ENCODE measurements around the gene DACT1. TPM values are rescaled to one million over a fixed set of nuclear protein-coding genes. Genes with fewer than 3 reads are reported as not detected.

The DACT1 gene
- total and polyA plus RNA-seq, 4 donors = 0.32 to 3.8 (median 1.6) TPM

GRCh38 chr14:58677001-58677400 lies 39.2 kb downstream of the DACT1 start (continued):
- TF ChIP-seq EGR1 (IDR thresholded peaks at IDR 0.05; ENCODE audit: low read depth in 2 of 2) = no peak
- no peak for TF ChIP-seq REST (IDR thresholded peaks at IDR 0.05)

- no peak for TF ChIP-seq ATF3 (IDR thresholded peaks at IDR 0.05)
- no peak for TF ChIP-seq CTCF (IDR thresholded peaks at IDR 0.05; ENCODE audit: low read depth, low read length, missing input control)
- TF ChIP-seq NR2F2 (IDR thresholded peaks at IDR 0.05) = no peak
- Histone ChIP-seq H3K9ac (ENCODE audit: low read depth in 1 of 2, low read length in 2 of 2) (no peak overlapping the region), H3K4me3 (ENCODE audit: low read depth in 1 of 3, low read length in 3 of 3) (no peak overlapping the region), H3K4me1 (ENCODE audit: control insufficient read depth in 4 of 4, insufficient read depth in 4 of 4, low read length in 3 of 4) (no peaks in the 10 kb centered on the region), H3K9me3 (ENCODE audit: control insufficient read depth in 4 of 4, low read length in 3 of 4) (no peaks in the 10 kb centered on the region), H3K27ac (ENCODE audit: low read depth in 1 of 2, low read length in 2 of 2) (no peak overlapping the region), H3K27me3 (ENCODE audit: control insufficient read depth in 4 of 4, insufficient read depth in 4 of 4, low read length in 3 of 4) (peaks cover 0 to 2% (median 0%) of the 10 kb centered on the region in 4 donors), H3K36me3 (ENCODE audit: control insufficient read depth in 4 of 4, insufficient read depth in 3 of 4, low read depth in 1 of 4, low read length in 3 of 4) (no peaks in the 10 kb centered on the region)
- WGBS = 78% methylated on average over 4 of the region's 4 CpGs
- DNase-seq (ENCODE audit: low spot score) = no peak
Measured at GRCh38 chr14:58677517-58677916, 39.8 kb downstream of the DACT1 start.

- Histone ChIP-seq H3K36me3 (ENCODE audit: control insufficient read depth in 4 of 4, insufficient read depth in 3 of 4, low read depth in 1 of 4, low read length in 3 of 4) (no peaks in the 10 kb centered on the region), H3K27ac (ENCODE audit: low read depth in 1 of 2, low read length in 2 of 2) (no peak overlapping the region), H3K9ac (ENCODE audit: low read depth in 1 of 2, low read length in 2 of 2) (no peak overlapping the region), H3K4me1 (ENCODE audit: control insufficient read depth in 4 of 4, insufficient read depth in 4 of 4, low read length in 3 of 4) (no peaks in the 10 kb centered on the region), H3K27me3 (ENCODE audit: control insufficient read depth in 4 of 4, insufficient read depth in 4 of 4, low read length in 3 of 4) (peaks cover 0 to 2% (median 0%) of the 10 kb centered on the region in 4 donors), H3K4me3 (ENCODE audit: low read depth in 1 of 3, low read length in 3 of 3) (no peak overlapping the region), H3K9me3 (ENCODE audit: control insufficient read depth in 4 of 4, low read length in 3 of 4) (no peaks in the 10 kb centered on the region)
- no peak for DNase-seq (ENCODE audit: low spot score)
- TF ChIP-seq NR2F2 (IDR thresholded peaks at IDR 0.05) (no peak), RAD21 (IDR thresholded peaks at IDR 0.05) (no peak), REST (IDR thresholded peaks at IDR 0.05) (no peak), FOXA1 (IDR thresholded peaks at IDR 0.05) (no peak)
- WGBS = 87% methylated on average over 1 of the region's 1 CpG
Measured at GRCh38 chr14:58677996-58678395, 40.2 kb downstream of the DACT1 start.
